Nephron progenitor cell (in vitro differentiated cells): ENCODE data around the gene HADHA.

Experiments
- DNase-seq: peaks from one replicate; pipeline ENCODE4 v3.0.0; 2021
- H3K27ac Mint-ChIP-seq: 2 replicates; pipeline ENCODE4 v1.8.0; 2021; ENCODE audit warnings: mild to moderate bottlenecking, moderate library complexity, mixed read lengths
- H3K27me3 Mint-ChIP-seq: 2 replicates; pipeline ENCODE4 v1.8.0; 2021; ENCODE audit warnings: mild to moderate bottlenecking, low read depth, mixed read lengths; ENCODE audit not compliant: poor library complexity
- H3K36me3 Mint-ChIP-seq: 2 replicates; pipeline ENCODE4 v1.8.0; 2021; ENCODE audit warnings: low read depth, mixed read lengths
- H3K4me1 Mint-ChIP-seq: 2 replicates; pipeline ENCODE4 v1.8.0; 2021; ENCODE audit warnings: mixed read lengths
- H3K4me3 Mint-ChIP-seq: 2 replicates; pipeline ENCODE4 v1.8.0; 2021; ENCODE audit warnings: mild to moderate bottlenecking, moderate library complexity, mixed read lengths
- H3K9me3 Mint-ChIP-seq: 2 replicates; pipeline ENCODE4 v1.8.0; 2021; ENCODE audit warnings: mild to moderate bottlenecking, moderate library complexity, mixed read lengths
- TF ChIP-seq, protein P1 (sequence below): fragments of 200-600 bp; sonication (generic); IDR thresholded peaks from 2 replicates; pipeline ENCODE4 v1.5.0; 2021; ENCODE audit warnings: antibody characterized with exemption

HADHA gene

DNA sequence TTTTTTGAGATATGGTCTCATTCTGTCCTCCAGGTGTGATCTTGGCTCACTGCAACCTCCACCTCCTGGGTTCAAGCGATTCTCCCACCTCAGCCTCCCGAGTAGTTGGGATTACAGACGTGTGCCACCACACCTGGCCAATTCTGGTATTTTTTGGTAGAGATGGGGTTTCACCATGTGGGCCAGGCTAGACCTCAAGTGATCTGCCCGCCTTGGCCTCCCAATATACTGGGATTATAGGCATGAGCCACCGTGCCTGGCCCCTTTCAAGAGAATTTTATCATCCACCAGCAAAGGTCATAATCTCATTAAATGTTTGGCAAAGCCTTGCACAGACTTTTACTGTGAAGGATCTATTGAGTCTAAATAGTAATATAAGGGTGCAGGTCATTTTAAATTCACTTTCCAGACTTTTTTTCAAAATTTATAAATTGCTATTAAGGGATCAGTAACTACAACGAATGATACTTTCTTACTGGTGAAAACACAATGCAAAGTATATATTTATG, 2.5 kb downstream of the HADHA start:
- Mint-ChIP-seq H3K9me3 (no peaks in the 10 kb centered on the region), H3K27me3 (peaks cover 8% of the 10 kb centered on the region), H3K4me1 (peaks cover 37% of the 10 kb centered on the region), H3K27ac (no peak overlapping the region), H3K36me3 (no peaks in the 10 kb centered on the region), H3K4me3 (peak overlapping the region; percentile 99)
- DNase-seq: no peak
- TF ChIP-seq, protein P1, sequence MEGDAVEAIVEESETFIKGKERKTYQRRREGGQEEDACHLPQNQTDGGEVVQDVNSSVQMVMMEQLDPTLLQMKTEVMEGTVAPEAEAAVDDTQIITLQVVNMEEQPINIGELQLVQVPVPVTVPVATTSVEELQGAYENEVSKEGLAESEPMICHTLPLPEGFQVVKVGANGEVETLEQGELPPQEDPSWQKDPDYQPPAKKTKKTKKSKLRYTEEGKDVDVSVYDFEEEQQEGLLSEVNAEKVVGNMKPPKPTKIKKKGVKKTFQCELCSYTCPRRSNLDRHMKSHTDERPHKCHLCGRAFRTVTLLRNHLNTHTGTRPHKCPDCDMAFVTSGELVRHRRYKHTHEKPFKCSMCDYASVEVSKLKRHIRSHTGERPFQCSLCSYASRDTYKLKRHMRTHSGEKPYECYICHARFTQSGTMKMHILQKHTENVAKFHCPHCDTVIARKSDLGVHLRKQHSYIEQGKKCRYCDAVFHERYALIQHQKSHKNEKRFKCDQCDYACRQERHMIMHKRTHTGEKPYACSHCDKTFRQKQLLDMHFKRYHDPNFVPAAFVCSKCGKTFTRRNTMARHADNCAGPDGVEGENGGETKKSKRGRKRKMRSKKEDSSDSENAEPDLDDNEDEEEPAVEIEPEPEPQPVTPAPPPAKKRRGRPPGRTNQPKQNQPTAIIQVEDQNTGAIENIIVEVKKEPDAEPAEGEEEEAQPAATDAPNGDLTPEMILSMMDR: no peak

DNA sequence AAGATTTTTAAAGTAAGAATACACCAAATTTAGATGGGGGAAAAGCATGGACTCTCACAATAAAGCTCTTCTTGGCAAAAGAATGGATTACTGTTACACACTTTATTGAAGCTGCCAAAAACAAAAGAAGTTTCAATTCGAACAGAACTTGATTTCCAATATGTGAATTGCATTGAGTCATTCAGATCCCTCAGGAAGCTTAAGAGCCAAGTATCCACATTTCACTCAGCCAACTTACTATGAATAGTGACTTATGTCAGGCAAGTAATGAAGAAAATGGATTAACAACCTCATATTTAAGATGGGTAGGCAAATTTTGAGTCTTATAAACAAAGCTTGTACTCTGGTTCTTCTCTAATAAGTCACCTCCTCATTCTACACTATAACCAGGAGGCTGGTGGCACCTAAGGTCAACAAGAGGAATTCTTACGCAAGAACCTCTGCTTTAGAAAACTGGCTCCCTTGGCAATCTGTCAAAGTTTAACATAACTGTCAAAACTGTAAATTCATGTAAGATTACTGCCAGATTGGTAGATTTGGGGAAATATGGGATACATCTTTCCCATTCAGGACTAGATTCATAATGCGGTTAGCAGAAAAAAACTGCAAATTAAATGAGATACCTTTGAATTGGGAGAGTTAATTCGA, 6.0 kb downstream of the HADHA start:
- H3K4me1 Mint-ChIP-seq: peaks cover 21% of the 10 kb centered on the region
- no peak for DNase-seq
- TF ChIP-seq, protein P1: no peak
- H3K27me3 Mint-ChIP-seq: no peaks in the 10 kb centered on the region
- H3K9me3 Mint-ChIP-seq: no peaks in the 10 kb centered on the region
- H3K4me3 Mint-ChIP-seq: no peak overlapping the region
- H3K36me3 Mint-ChIP-seq: peaks cover 11% of the 10 kb centered on the region
- H3K27ac Mint-ChIP-seq: no peak overlapping the region

DNA sequence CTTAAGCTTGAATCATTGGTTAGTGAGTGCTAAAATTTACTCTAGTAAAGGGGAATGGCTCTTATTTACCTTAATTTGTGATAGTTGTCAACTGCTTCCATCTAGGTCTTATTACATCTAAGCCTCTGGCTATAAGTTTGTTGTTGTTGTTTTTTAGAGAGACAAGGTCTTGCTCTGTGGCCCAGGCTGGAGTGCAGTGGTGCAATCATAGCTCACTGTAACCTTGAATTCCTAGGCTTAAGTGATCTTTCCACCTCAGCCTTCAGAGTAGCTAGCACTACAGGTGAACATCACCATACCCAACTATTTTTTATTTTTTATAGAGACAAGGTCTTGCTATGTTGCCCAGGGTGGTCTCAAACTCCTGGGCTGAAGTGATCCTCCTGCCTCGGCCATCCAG, 6.6 kb downstream of the HADHA start:
- Mint-ChIP-seq H3K27me3 (no peaks in the 10 kb centered on the region), H3K9me3 (no peaks in the 10 kb centered on the region), H3K4me1 (peaks cover 16% of the 10 kb centered on the region), H3K36me3 (peaks cover 14% of the 10 kb centered on the region), H3K4me3 (no peak overlapping the region), H3K27ac (no peak overlapping the region)
- no peak for DNase-seq
- TF ChIP-seq, protein P1: no peak

DNA sequence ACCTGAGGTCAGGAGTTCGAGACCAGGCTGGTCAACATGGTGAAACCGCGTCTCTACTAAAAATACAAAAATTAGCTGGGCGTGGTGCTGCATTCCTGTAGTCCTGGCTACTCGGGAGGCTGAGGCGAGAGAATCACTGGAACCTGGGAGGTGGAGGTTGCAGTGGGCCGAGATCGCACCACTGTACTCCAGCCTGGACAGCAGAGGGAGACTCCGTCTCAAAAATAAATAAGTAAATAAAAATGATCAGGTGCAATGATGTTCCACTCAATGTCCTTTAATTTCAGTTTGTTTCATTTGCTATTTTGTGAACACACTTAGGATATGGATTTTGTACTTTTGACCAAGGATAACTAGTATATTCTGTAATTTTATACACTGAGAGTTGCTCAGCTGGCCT, 9.3 kb downstream of the HADHA start:
- DNase-seq: no peak
- H3K4me1 Mint-ChIP-seq: no peaks in the 10 kb centered on the region
- H3K9me3 Mint-ChIP-seq: no peaks in the 10 kb centered on the region
- TF ChIP-seq, protein P1: no peak
- peaks cover 34% of the 10 kb centered on the region for H3K36me3 Mint-ChIP-seq
- no peak overlapping the region for H3K27ac Mint-ChIP-seq
- H3K4me3 Mint-ChIP-seq: no peak overlapping the region
- H3K27me3 Mint-ChIP-seq: no peaks in the 10 kb centered on the region

DNA sequence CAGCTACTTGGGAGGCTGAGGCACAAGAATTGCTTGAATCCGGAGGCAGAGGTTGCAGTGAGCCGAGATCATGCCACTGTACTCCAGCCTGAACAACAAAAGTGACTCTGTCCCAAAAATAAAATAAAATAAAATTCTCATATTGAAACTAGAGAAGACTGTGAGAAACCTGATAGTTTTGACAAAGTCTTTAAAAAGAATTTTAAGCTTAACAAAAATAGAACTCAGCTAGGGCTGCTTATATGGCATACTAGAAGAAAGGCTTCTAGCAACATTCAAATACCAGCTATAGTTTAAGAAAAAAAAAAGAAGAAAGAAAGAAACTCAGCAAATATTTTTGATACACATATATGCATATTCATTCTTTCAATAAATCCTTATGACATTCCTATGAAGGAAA, 13.6 kb downstream of the HADHA start:
- TF ChIP-seq, protein P1: no peak
- H3K36me3 Mint-ChIP-seq: peaks cover 72% of the 10 kb centered on the region
- no peaks in the 10 kb centered on the region for H3K27me3 Mint-ChIP-seq
- H3K9me3 Mint-ChIP-seq: peaks cover 16% of the 10 kb centered on the region
- no peak overlapping the region for H3K4me3 Mint-ChIP-seq
- no peaks in the 10 kb centered on the region for H3K4me1 Mint-ChIP-seq
- DNase-seq: no peak
- no peak overlapping the region for H3K27ac Mint-ChIP-seq

DNA sequence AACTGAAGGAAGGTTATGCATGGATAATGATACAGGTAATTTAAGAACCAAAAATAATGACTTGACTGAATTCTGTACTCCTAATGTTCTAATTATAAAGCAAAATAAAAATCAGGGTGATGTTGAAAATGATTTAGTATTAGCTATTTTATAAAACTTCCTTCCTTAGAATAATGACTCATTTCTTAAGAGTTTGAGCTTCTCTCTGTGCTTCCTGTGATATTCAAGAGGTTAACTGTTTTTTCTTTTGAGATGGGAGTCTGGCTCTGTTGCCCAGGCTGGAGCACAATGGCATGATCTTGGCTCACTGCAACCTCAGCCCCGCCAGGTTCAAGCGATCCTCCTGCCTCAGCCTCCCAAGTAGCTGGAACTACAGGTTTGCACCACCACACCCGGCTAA, 14.8 kb downstream of the HADHA start:
- no peaks in the 10 kb centered on the region for H3K27me3 Mint-ChIP-seq
- no peak overlapping the region for H3K27ac Mint-ChIP-seq
- no peaks in the 10 kb centered on the region for H3K4me1 Mint-ChIP-seq
- TF ChIP-seq, protein P1: no peak
- peaks cover 76% of the 10 kb centered on the region for H3K36me3 Mint-ChIP-seq
- no peak overlapping the region for H3K4me3 Mint-ChIP-seq
- H3K9me3 Mint-ChIP-seq: peaks cover 18% of the 10 kb centered on the region
- DNase-seq: no peak
